NCI-H2029 treated with DMSO at 0.1 percent for 48 hours (cell line): Measurements from ENCODE around the gene GALNT10.

Experiments used
- DNase-seq: peaks from one replicate; lab custom pipeline; 2025; lab: John Stamatoyannopoulos, UW

The GALNT10 gene

GRCh38 chr5:154324033-154324432, 133.5 kb downstream of the GALNT10 start:
- no peak for DNase-seq

- DNase-seq, result no peak
Measured at GRCh38 chr5:154325566-154325965, 135.0 kb downstream of the GALNT10 start.

GRCh38 chr5:154329062-154329461, 138.5 kb downstream of the GALNT10 start:
- no peak for DNase-seq

- DNase-seq, result no peak
Measured at GRCh38 chr5:154329519-154330040, 139.0 kb downstream of the GALNT10 start.

GRCh38 chr5:154330097-154330667, 139.6 kb downstream of the GALNT10 start:
- DNase-seq, result no peak

GRCh38 chr5:154331232-154331631, 140.7 kb downstream of the GALNT10 start:
- no peak for DNase-seq

- DNase-seq, result no peak
Measured at GRCh38 chr5:154331924-154332323, 141.4 kb downstream of the GALNT10 start.

GRCh38 chr5:154332451-154332850, 141.9 kb downstream of the GALNT10 start:
- peak; percentile 55 for DNase-seq

- DNase-seq, result no peak
Measured at GRCh38 chr5:154333016-154333415, 142.5 kb downstream of the GALNT10 start.

- no peak for DNase-seq
Measured at GRCh38 chr5:154334406-154335064, 144.0 kb downstream of the GALNT10 start.

GRCh38 chr5:154335065-154335448, 144.5 kb downstream of the GALNT10 start:
- no peak for DNase-seq

GRCh38 chr5:154341620-154342019, 151.1 kb downstream of the GALNT10 start:
- DNase-seq, result no peak

GRCh38 chr5:154342211-154342610, 151.7 kb downstream of the GALNT10 start:
- DNase-seq, result no peak

GRCh38 chr5:154342963-154343362, 152.4 kb downstream of the GALNT10 start:
- DNase-seq, result no peak

GRCh38 chr5:154344461-154344860, 153.9 kb downstream of the GALNT10 start:
- DNase-seq, result no peak

- no peak for DNase-seq
Measured at GRCh38 chr5:154345255-154345952, 154.9 kb downstream of the GALNT10 start.

- DNase-seq, result no peak
Measured at GRCh38 chr5:154346427-154346826, 155.9 kb downstream of the GALNT10 start.

GRCh38 chr5:154349626-154350264, 159.2 kb downstream of the GALNT10 start:
- DNase-seq, result no peak

- no peak for DNase-seq
Measured at GRCh38 chr5:154351141-154351540, 160.6 kb downstream of the GALNT10 start.

GRCh38 chr5:154351566-154351965, 161.0 kb downstream of the GALNT10 start:
- no peak for DNase-seq

- DNase-seq, result no peak
Measured at GRCh38 chr5:154352960-154353548, 162.5 kb downstream of the GALNT10 start.

- DNase-seq, result no peak
Measured at GRCh38 chr5:154355129-154355611, 164.6 kb downstream of the GALNT10 start.
